GM12875 (cell line): ENCODE measurements around the gene GHRHR.

Source experiments
- H3K4me3 ChIP-seq: one replicate; pipeline ENCODE4 v1.5.1; 2011; ENCODE audit warnings: low read depth, low read length, control low read depth
- CTCF ChIP-seq: IDR thresholded peaks from 2 replicates; pipeline ENCODE4 v1.5.1; 2011; ENCODE audit warnings: low read depth, mild to moderate bottlenecking, control low read depth, inconsistent platforms, low read length, moderate library complexity, borderline replicate concordance; ENCODE audit not compliant: insufficient read depth

GHRHR gene

GRCh38 chr7:31003097-31003496 lies 39.3 kb downstream of the GHRHR start:
- H3K4me3 ChIP-seq = no peak overlapping the region
- TF ChIP-seq CTCF = no peak

GRCh38 chr7:31003721-31004120 lies 40.0 kb downstream of the GHRHR start:
- TF ChIP-seq CTCF = no peak

GRCh38 chr7:31004393-31004792 lies 40.6 kb downstream of the GHRHR start:
- no peak overlapping the region for H3K4me3 ChIP-seq
- no peak for TF ChIP-seq CTCF

More at GRCh38 chr7:31003721-31004120, 40.0 kb downstream of the GHRHR start:
- H3K4me3 ChIP-seq = no peak overlapping the region

GRCh38 chr7:31006857-31007256 lies 43.1 kb downstream of the GHRHR start:
- H3K4me3 ChIP-seq = no peak overlapping the region
- no peak for TF ChIP-seq CTCF

- H3K4me3 ChIP-seq = no peak overlapping the region
- no peak for TF ChIP-seq CTCF
These were observed 43.9 kb downstream of the GHRHR start for GRCh38 chr7:31007634-31008033.

GRCh38 chr7:31014826-31015225 lies 51.1 kb downstream of the GHRHR start:
- no peak overlapping the region for H3K4me3 ChIP-seq
- no peak for TF ChIP-seq CTCF

GRCh38 chr7:31017032-31017675 lies 53.4 kb downstream of the GHRHR start:
- no peak overlapping the region for H3K4me3 ChIP-seq
- no peak for TF ChIP-seq CTCF
